ENCODE measurements around the gene GALM.

- TF ChIP-seq CTCF (conservative IDR thresholded peaks at IDR 0.05 in 1 of 2, IDR thresholded peaks at IDR 0.05 in 1 of 2; ENCODE audit: low read depth in 1 of 2, low read length in 2 of 2), result no peak
- no peak for TF ChIP-seq EZH2 (IDR thresholded peaks at IDR 0.05; ENCODE audit: low read length, missing control alignments)
Measured at GRCh38 chr2:38708900-38709566, 43.1 kb downstream of the GALM start.
